ENCODE results near the gene NFRKB. TPM values are rescaled to one million over a fixed set of nuclear protein-coding genes. Genes with fewer than 3 reads are reported as not detected.

Gene NFRKB
- total and polyA plus RNA-seq, 10 of the 15 experiments (the other 5 are each of a cell fraction or from before 2014, with no cell fraction given): 3.7 to 21.7 (median 14.1) TPM

GRCh38 chr11:129895126-129896041 is at the start of gene NFRKB (continued):
- TF ChIP-seq, protein P1, sequence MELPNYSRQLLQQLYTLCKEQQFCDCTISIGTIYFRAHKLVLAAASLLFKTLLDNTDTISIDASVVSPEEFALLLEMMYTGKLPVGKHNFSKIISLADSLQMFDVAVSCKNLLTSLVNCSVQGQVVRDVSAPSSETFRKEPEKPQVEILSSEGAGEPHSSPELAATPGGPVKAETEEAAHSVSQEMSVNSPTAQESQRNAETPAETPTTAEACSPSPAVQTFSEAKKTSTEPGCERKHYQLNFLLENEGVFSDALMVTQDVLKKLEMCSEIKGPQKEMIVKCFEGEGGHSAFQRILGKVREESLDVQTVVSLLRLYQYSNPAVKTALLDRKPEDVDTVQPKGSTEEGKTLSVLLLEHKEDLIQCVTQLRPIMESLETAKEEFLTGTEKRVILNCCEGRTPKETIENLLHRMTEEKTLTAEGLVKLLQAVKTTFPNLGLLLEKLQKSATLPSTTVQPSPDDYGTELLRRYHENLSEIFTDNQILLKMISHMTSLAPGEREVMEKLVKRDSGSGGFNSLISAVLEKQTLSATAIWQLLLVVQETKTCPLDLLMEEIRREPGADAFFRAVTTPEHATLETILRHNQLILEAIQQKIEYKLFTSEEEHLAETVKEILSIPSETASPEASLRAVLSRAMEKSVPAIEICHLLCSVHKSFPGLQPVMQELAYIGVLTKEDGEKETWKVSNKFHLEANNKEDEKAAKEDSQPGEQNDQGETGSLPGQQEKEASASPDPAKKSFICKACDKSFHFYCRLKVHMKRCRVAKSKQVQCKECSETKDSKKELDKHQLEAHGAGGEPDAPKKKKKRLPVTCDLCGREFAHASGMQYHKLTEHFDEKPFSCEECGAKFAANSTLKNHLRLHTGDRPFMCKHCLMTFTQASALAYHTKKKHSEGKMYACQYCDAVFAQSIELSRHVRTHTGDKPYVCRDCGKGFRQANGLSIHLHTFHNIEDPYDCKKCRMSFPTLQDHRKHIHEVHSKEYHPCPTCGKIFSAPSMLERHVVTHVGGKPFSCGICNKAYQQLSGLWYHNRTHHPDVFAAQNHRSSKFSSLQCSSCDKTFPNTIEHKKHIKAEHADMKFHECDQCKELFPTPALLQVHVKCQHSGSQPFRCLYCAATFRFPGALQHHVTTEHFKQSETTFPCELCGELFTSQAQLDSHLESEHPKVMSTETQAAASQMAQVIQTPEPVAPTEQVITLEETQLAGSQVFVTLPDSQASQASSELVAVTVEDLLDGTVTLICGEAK (IDR thresholded peaks at IDR 0.05; ENCODE audit: borderline replicate concordance): no peak
- TF ChIP-seq NRF1 (conservative IDR thresholded peaks at IDR 0.05; ENCODE audit: low read depth, low read length): 0 out of 2 replicates have a peak, but pooled peaks have one; percentile 23
- TF ChIP-seq BHLHE40 (IDR thresholded peaks at IDR 0.05; ENCODE audit: borderline replicate concordance in 1 of 2, low read depth in 2 of 2, low read length in 1 of 2): peak; percentile 9 to 70; a peak in 1 of 4 replicates
- TF ChIP-seq IKZF1 (conservative IDR thresholded peaks at IDR 0.05): peak; percentile 47
- TF ChIP-seq MEF2B (IDR thresholded peaks at IDR 0.05; ENCODE audit: partially characterized antibody, poor library complexity, severe bottlenecking): peak; percentile 38
- peak; percentile 42; the same call in 1 of the 2 replicates for TF ChIP-seq MLLT1 (IDR thresholded peaks at IDR 0.05)
- TF ChIP-seq, protein P2, sequence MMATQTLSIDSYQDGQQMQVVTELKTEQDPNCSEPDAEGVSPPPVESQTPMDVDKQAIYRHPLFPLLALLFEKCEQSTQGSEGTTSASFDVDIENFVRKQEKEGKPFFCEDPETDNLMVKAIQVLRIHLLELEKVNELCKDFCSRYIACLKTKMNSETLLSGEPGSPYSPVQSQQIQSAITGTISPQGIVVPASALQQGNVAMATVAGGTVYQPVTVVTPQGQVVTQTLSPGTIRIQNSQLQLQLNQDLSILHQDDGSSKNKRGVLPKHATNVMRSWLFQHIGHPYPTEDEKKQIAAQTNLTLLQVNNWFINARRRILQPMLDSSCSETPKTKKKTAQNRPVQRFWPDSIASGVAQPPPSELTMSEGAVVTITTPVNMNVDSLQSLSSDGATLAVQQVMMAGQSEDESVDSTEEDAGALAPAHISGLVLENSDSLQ (IDR thresholded peaks at IDR 0.05): 0 out of 2 replicates have a peak, but pooled peaks have one; percentile 10
- TF ChIP-seq RB1 (IDR thresholded peaks at IDR 0.05; ENCODE audit: borderline replicate concordance): 0 out of 2 replicates have a peak, but pooled peaks have one; percentile 24
- no peak for TF ChIP-seq ASH2L (IDR thresholded peaks at IDR 0.05; ENCODE audit: borderline replicate concordance, low read depth)
- TF ChIP-seq SIN3A (IDR thresholded peaks at IDR 0.05; ENCODE audit: low read depth, low read length): no peak
- no peak for TF ChIP-seq CHD4 (IDR thresholded peaks at IDR 0.05)
- TF ChIP-seq TCF7 (IDR thresholded peaks at IDR 0.05; ENCODE audit: borderline replicate concordance): no peak
- TF ChIP-seq BRCA1 (IDR thresholded peaks at IDR 0.05; ENCODE audit: low read depth, low read length): no peak
- TF ChIP-seq KDM1A (IDR thresholded peaks at IDR 0.05; ENCODE audit: borderline replicate concordance): no peak
- TF ChIP-seq MXI1 (IDR thresholded peaks at IDR 0.05; ENCODE audit: low read depth, low read length): no peak
- no peak for TF ChIP-seq PBX3 (IDR thresholded peaks at IDR 0.05; ENCODE audit: insufficient replicate concordance, low read depth, low read length)
- peak; percentile 37; the same call in 1 of the 3 replicates for TF ChIP-seq POU2F2 (IDR thresholded peaks at IDR 0.05; ENCODE audit: borderline replicate concordance, low read depth, low read length)

All from GM12878 (cell line).